Measurements from ENCODE around the gene ANKRD13A. TPM values are rescaled to one million over a fixed set of nuclear protein-coding genes. Genes with fewer than 3 reads are reported as not detected.

ANKRD13A gene
- total and polyA plus RNA-seq, 2 donors from 2014 or later, result 23.2 to 68.0 TPM

- DNase-seq, result no peak
- H3K9me3 ChIP-seq (ENCODE audit: control insufficient read depth in 2 of 3, insufficient read depth in 1 of 3, low read length in 3 of 3), result no peaks in the 10 kb centered on the region
- no peaks in the 10 kb centered on the region for H3K27me3 ChIP-seq (ENCODE audit: control insufficient read depth, insufficient read depth, low read length)
- intact Hi-C loops (cut with DNase I), result no loop called here
- no peak overlapping the region for H3K4me3 ChIP-seq (ENCODE audit: low read length in 3 of 3)
- H3K36me3 ChIP-seq (ENCODE audit: control insufficient read depth in 2 of 3, insufficient read depth in 3 of 3, low read length in 3 of 3), result peaks cover 2 to 11% (median 4%) of the 10 kb centered on the region in 3 donors
- H3K27ac ChIP-seq (ENCODE audit: low read depth in 2 of 2, low read length in 2 of 2), result peak overlapping the region; percentile 23 to 71
- H3K9ac ChIP-seq (ENCODE audit: low read length in 3 of 3), result no peak overlapping the region
- no peak for TF ChIP-seq CTCF (IDR thresholded peaks at IDR 0.05; ENCODE audit: borderline replicate concordance, extremely low read depth, insufficient read depth)
- FAIRE-seq, result no peak
- H3K4me1 ChIP-seq (ENCODE audit: control insufficient read depth in 2 of 3, insufficient read depth in 2 of 3, low read depth in 1 of 3, low read length in 3 of 3), result peaks cover 0 to 7% (median 0%) of the 10 kb centered on the region in 3 donors
These were observed 11.9 kb downstream of the ANKRD13A start for GRCh38 chr12:110010853-110011723.

- TF ChIP-seq CTCF (IDR thresholded peaks at IDR 0.05; ENCODE audit: borderline replicate concordance, extremely low read depth, insufficient read depth), result no peak
- no peaks in the 10 kb centered on the region for H3K9me3 ChIP-seq (ENCODE audit: control insufficient read depth in 2 of 3, insufficient read depth in 1 of 3, low read length in 3 of 3)
- H3K36me3 ChIP-seq (ENCODE audit: control insufficient read depth in 2 of 3, insufficient read depth in 3 of 3, low read length in 3 of 3), result peaks cover 2 to 15% (median 4%) of the 10 kb centered on the region in 3 donors
- peak overlapping the region in 1 of 3 donors; percentile 31 for H3K9ac ChIP-seq (ENCODE audit: low read length in 3 of 3)
- peak overlapping the region; percentile 58 to 80 for H3K27ac ChIP-seq (ENCODE audit: low read depth in 2 of 2, low read length in 2 of 2)
- peak overlapping the region in 1 of 3 donors; percentile 7 for H3K4me3 ChIP-seq (ENCODE audit: low read length in 3 of 3)
- no peaks in the 10 kb centered on the region for H3K27me3 ChIP-seq (ENCODE audit: control insufficient read depth, insufficient read depth, low read length)
- H3K4me1 ChIP-seq (ENCODE audit: control insufficient read depth in 2 of 3, insufficient read depth in 2 of 3, low read depth in 1 of 3, low read length in 3 of 3), result peaks cover 0 to 7% (median 0%) of the 10 kb centered on the region in 3 donors
- FAIRE-seq, result no peak
- intact Hi-C loops (cut with DNase I), result no loop called here
- DNase-seq, result peak in 4 of 5 donors; percentile 35 to 85 (median 46)
These were observed 12.9 kb downstream of the ANKRD13A start for GRCh38 chr12:110012137-110012536.

GRCh38 chr12:110012659-110013058 lies 13.4 kb downstream of the ANKRD13A start:
- peak overlapping the region; percentile 58 to 80 for H3K27ac ChIP-seq (ENCODE audit: low read depth in 2 of 2, low read length in 2 of 2)
- peak overlapping the region in 1 of 3 donors; percentile 8 for H3K9ac ChIP-seq (ENCODE audit: low read length in 3 of 3)
- intact Hi-C loops (cut with DNase I), result no loop called here
- H3K27me3 ChIP-seq (ENCODE audit: control insufficient read depth, insufficient read depth, low read length), result no peaks in the 10 kb centered on the region
- H3K36me3 ChIP-seq (ENCODE audit: control insufficient read depth in 2 of 3, insufficient read depth in 3 of 3, low read length in 3 of 3), result peaks cover 2 to 15% (median 4%) of the 10 kb centered on the region in 3 donors
- no peak for TF ChIP-seq CTCF (IDR thresholded peaks at IDR 0.05; ENCODE audit: borderline replicate concordance, extremely low read depth, insufficient read depth)
- DNase-seq (no peak), FAIRE-seq (no peak)
- no peaks in the 10 kb centered on the region for H3K9me3 ChIP-seq (ENCODE audit: control insufficient read depth in 2 of 3, insufficient read depth in 1 of 3, low read length in 3 of 3)
- H3K4me1 ChIP-seq (ENCODE audit: control insufficient read depth in 2 of 3, insufficient read depth in 2 of 3, low read depth in 1 of 3, low read length in 3 of 3), result peaks cover 0 to 7% (median 0%) of the 10 kb centered on the region in 3 donors
- H3K4me3 ChIP-seq (ENCODE audit: low read length in 3 of 3), result no peak overlapping the region
